ENCODE data around the gene NOXA1.

Gene NOXA1

DNA sequence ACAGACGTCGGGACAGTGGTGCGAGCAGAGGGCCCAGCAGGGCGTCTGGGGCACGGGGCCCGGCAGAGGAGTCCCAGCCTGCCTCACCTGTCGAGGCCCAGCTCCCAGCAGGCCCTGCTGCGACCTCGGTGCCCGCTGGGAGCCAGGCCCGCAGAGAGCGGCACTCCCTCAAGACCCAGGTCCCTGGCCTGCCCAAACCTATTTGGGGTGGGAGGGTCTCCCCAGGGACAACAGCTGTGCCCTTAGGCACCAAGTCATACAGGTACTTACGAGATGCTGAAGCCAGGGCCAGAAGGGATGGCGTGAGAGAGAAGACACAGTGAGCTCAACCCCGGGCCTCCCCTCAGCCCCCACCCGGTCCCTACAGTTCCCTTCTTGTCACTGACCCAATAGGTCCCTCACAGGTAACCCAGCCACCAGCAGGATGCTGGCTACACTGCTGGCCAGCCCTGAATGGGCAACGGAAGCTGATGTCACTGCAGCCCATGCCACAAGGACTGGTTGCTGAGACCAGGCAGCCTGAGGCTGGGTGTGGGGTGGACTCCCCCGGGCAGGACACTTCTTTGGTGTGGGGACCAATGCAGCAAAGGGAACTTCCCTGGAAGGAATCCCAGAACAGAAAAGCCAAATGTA lies 32.3 kb downstream of the NOXA1 start:
- DNase-seq, result no peak

DNA sequence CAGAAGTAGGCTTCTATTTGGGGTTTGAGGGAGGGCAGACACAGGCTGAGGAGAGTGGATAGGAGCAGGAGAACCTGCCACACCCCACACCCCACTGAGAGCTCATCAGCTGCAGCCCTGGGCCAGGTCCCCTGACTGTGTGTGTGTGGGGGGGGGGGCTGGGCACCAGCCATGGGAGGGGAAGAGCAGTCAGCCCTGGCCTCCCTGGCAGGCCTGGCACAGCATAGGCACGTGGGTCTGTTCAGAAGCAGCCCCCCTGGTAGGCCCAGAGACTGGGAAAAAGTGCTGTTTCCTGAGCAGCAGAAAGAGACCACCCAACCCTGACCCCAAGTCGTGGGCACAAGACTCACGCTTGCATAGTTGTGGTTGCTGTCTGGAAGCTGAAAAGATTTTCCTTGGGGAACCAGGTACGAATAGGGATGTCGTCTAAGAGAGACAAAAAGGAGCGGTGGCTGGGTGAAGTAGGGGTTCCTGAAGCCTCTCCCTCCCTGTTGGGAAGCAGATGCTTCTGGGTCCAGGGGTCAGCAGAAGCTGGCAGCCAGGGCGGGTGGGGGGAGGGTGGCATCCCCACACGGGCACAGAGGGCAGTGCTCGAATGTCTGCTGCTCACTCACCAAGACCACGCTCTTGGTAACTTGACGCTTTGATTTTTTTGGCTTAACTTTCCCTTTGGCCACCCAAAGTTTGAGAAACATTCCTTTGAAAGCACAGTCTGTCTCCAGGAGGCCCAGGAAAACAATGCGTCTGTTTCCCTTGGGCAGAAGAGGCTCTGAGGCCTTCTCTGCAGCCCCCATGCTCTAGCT lies 33.1 kb downstream of the NOXA1 start:
- no peak for DNase-seq

DNA sequence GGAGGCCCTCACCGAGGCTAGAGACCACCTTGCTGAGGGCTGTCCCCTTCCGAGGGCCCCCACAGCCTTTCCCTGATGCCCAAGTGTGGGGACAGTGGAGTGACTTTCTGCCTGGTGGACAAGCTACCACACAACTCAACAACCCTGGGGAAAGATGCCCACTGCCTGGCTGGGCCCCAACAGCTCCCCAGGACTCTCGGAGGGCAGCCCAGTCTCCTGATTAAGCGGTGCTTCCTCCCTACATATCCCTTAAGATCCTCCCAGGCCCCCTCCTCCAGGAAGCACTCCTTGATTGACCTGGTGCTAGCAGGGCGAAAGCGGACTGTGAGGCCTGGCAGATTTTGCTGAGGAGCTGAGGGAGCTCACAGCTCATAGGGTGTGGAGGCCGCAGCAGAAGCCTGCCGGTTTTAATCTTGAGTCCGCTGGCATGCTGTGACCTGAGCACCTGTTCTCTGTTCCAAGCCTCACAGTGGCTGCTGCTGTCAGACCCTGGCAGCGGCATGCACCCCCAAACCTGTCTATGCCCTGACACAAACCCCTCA lies 33.7 kb downstream of the NOXA1 start:
- DNase-seq, result no peak

DNA sequence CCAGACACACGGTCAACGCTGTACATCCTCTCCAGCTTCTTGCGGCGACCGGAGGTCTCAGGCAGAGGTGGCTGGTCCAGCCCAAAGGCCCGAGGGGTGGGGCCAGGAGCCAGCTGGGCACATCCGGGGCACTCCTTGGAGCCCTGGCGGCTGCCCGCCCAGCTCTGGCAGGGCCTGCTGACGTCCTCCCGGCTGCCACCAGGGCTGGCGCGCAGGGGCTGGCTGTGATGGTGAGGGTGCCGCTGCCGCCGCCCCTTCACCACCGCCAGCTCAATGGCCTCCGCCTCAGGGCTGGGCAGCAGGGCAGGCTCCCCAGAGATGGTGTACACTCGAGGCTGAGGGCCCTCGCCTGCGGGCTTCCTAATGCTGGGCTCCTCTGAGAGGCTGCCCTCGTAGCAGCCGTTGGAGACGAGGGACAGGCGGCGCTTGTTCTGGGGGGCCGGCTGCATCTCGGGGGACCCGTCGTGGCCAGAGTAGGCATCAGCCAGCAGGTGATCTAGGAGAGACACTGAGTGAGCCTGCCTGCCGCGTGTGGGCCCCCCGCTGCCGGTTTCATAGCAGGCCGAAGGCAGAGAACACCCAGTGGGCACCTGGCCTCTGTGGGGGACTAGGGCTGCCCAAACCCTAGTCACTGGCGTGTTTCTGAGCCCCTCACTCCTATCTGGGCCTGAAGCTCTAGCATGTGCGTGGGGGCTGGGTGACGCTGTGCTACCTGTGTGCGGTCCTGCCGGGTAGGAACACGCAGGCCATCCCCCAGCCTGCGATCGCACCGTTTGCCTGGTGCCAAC lies 34.4 kb downstream of the NOXA1 start:
- DNase-seq, result no peak

DNA sequence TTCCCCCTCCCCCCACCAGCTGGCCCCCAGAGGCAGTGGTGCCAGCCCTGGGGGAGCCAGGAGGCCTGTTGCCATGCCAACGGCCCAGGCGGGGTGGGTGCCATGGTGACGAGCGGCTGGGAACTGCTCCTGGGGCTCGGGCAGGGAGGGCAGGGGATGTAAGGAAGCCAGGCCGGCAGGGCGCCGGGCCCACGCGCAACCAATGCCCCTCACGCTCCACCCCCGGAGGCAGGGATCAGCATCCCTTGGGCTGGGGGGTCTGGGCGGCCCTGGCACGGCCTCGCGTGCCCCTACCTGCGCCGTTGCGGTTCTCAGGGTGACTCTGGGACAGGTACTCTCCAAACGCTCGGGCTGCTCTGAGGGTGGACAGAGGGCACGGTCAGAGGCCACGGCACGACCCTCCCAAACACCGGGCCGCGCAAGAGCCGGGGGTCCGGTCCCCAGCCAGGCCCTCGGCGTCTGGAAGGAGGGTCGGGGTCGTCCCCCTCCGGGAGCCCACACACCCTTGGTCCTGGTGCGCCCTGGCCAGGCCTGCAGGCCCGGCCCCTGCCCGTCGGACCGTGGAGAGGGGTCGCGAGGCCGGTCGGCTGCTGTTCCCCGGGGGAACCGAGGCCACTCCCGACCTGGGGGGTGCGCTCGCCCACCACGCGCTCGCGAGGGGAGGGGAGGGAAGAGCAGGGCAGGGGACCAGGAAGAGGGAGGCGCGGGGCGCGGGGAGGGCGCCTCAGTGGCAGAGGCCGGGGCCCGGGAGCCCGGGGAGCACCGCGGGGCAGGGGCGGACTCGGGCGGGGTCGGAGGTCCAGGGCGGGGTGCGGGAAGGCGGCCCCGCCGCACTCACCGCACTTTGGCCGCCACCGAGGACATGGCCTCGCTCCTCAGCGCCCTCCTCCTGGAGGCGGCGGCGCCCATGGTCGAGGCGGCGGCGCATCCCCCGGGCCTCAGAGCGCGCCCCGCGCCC lies 35.3 kb downstream of the NOXA1 start:
- peak in 1 of 2 experiments; percentile 44 for DNase-seq

DNA sequence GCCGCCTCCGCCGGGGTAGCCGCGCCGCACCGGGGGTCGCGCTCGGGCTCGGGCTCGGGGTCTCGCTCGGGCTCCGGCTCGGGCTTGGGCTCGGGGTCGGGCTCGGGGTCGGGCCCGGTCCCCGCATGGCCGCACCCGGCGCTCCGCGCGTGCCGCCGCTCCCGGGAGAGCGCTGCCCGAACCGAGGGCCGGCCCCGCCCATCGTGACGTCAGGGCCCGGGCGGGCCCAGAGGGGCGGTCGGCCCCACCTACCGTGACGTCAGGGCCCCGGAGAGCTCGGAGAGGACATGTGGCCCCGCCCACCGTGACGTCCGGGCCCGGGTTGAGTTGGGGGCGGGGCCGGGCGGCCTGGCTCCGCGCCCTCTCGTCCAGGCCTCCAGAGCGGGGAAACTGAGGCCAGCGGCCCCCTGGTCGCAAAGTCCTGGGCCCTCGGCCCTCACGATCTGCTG lies 36.0 kb downstream of the NOXA1 start, which contains the start of gene NSMF:
Gene NSMF, minus strand, starts transcription at position 183 of the 449 bp plus-strand sequence. CDS start 232 bp downstream, outside the sequence.
- DNase-seq, result peak in 1 of 2 experiments; percentile 83

DNA sequence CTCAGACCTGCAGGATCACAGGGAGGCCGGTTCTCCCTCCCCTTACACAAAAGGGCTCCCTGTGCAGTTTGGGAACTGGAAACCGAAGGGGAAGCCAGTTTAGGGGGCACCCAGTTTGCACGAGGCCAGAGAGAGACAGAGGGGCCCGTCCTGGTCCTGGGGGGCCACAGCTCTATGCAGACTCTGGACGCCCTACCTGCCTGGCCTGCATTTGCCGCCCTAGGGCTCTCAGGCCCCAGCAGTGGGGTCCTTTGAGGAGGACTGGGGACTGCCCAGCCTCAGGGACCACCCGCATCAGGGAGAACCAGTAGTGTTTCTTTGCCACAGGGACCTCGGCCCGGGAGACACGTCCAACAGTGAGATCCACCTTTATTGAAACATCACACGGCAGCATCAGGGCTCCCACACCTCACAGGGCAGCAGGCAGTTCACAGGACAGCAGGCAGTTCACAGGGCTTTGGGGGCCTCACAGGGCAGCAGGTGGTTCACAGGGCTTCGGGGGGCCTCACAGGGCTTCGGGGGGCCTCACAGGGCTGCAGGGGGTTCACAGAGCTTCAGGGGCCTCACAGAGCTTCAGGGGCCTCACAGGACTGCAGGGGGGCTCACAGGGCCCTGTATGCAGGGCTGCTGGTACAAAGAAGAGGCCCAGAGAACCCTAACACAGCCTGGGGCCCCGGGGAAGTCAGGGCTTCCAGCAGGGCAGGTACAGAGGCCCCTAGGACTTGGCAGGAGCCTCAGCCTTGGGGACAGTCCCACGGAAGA lies 36.6 kb downstream of the NOXA1 start:
- DNase-seq, result no peak

DNA sequence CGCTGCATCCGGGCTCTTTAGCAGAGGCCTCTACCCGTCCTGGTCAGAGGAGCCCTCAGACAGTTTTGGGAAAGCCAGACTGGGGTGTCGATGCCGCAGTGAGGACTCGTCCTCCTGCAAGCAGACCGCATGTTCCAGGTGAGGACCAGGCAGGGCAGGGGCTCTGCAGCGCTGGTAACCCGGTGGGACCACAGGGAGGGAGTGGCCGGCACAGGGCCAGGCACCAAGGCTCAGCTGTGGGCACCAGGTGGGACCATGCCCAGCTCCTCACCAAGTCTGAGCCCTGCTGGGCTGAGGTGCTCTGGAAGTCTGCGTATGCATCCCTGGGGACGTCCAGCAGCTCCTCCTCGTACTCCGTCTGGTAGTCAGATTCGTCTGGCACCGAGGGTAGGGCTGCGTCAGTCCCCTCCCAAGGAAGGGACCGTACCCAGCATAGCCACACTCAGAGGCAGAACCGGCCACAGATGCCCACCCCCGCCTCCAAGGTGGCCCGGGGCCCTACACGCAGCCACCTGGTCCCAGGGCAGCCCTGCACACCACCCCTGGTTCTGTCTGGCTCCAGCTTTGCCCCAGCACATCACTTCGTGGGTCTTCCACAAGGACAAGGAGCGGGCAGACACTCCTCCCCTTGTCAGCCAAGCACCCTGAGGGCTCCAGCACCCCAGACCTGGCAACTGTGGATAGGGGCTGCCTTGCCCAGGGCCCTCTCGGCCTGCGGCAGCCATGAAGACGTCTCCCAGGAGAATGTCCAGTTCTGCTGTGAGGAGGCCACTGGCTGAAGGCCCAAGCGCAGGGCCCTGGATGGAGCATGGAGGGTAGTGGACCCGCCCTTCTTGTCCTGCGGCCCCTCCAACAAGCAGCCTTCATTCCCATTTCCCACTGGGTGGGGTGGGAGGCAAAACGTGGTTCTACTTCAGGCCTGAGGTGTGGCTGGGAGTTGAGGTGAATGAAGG lies 37.4 kb downstream of the NOXA1 start:
- DNase-seq, result no peak

DNA sequence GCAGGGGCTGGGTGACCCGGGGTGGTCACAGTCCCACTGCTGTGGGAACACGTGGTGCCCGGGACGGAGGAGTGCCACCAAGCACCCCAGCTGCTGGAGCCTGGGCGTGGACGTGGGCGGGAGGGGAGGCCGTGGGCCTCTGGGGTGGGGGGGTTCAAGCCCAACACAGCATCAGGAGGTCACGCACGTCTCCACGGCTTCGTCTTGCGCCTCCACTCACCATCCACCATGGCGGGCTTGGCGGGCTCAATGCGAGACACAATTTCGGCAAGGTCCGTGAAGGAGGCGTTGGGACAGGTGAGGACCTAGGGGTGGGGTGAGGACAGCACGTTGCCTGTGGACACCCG lies 38.1 kb downstream of the NOXA1 start:
- DNase-seq, result no peak

DNA sequence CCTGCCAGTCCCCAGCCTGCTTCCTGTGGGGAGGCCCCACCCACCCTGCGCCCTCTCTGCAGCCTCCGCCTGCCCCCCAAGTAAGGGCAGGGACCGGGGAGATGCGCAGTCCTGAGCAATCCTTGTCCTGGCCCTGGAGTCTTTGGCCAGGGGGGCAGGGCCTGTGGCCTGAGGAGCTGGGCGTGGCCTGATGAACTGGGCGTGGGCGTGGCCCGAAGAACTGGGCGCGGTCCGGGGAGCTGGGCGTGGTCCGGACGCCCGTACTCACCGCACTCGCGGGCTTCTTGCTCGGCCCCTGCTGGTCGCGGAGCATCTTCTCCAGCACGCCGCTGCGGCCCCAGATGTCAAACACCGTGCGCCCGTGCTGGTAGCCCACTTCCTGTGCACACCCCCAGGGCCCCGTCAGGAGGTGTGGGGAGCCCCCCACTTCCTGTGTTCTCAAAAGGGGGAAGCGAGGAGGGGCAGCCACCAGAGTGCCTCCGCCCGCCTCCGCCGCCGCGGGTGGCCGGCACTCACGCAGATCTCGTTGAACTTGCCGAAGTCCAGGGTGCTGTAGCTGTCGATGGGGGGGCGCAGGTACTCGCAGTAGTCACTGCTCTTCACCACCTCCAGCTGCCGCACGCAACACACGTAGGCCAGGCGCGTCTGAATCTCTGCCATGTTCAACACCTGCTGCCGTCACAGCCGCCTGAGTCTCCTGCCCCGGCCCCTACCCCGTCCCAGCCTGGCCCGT lies 38.6 kb downstream of the NOXA1 start:
- DNase-seq, result peak in 1 of 2 experiments; percentile 10

DNA sequence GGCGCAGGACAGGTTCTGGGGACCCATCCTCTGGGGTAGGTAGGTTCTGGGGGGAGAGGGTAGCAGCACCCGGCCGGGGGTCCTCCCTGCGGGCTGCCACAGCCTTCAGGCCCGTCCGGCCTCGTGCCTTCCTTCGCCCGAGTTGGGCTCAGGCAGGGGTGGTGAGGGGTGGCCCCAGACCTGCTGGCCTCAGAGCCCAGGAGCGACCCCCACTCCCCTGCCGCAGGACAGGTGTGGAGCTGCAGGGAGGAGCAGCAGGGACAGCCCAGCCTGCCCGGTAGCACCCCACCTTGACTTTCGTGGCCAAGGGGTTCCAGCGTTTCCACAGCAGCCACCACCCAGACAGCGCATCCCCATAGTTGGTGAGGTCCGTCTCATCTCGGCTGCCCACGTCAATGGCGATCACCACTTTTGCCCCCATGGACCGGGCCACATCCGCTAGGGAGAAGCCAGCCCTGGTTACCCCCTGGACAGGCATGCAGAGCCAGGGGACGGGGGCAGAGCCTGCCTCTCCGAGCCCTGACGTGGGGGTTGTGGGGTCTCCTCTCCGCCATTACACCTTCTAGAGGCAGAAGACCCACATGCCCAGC lies 39.3 kb downstream of the NOXA1 start:
- no peak for DNase-seq

DNA sequence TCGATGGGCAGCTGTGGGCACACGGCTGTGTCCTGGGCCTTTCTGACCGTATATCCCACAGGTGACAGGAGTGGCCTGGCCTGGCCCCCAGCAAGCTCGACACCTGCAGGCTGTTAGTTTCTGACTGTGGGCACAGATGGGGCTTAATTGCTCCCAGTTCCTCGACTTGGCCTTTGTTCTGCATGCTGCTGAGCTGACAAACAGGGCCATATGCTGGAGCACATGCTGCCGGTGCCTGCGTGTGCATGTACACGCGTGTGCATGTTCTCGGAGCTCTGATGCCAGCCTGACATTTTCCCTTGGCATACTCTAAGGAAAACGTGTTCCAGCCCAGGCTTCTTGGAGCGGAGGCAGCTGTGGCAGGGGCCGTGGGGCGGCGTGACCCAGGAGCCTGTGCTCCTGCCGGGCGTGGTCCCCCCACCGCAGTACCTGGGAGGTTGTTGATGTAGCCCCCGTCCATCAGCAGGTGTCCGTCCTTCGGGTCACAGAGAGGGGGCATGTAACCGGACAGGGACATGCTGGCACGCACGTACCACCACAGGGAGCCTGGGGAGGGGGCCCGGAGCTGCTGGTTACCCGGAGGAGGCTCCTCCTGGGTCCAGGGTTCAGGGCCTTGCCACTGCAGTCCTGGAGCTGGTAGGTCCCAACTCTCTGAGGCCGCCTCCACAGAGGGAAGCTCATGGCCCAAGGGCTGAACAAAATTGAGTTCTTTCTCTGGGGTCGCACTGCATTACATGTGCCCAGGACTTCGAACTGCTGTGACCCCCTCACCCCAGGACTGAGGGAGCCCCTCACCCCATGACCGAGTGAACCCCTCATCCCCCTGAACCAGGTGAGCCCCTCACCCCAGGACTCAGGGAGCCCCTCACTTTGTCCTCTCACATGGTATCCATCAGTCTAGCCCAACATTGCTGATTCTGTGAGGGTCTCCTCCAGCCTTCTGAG lies 40.1 kb downstream of the NOXA1 start:
- no peak for DNase-seq

DNA sequence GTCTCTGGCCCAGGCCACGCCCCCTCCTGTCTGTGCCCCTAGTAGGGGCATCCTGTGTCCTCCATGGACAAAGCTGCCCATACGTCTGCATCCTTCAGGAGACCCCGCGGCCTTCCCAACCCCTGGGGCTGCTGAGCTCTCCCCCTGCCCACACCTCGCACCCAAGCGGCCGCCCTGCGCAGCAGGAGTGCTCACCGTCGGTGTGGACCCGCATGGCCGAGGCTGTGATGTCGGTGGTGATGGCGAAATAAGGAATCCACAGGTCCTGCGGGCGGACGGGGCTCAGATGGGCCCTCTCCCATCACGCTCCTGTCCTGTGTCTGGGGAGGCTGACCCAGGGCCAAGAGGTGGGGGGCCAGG lies 40.7 kb downstream of the NOXA1 start:
- no peak for DNase-seq

DNA sequence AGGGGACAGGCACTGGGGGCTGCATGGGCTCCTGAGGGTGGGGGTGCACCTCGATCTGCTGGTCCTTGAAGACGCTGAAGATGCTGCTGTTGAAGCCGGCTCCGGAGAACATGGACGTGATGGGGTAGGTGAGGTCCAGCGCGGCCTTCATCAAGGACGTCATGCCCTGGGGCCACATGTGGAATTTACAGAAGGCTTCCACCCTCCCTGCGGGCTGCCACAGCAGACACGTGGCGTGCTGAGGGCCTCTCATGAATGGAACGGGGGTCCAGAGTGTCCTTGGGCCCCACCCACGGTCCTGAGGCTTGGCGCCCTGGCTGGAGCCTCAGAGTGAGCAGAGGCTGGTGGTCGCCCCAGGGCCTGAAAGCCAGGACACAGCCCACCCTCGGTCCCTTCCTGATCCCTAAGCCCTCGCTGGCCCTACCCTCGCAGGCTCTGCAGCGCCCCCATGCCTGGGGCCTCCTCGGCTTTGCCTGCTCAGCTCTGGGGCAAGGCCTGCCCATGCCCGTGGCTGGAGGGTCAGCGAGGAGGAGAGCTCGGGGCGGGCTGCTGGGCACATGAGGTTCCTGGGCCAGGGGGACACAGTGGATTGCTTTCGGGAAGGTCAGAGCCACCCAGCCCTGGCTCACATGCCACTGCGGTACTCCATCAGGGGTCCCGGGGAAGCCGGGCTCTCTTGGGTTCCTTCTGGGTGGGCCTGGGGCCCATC lies 41.3 kb downstream of the NOXA1 start:
- DNase-seq, result no peak

DNA sequence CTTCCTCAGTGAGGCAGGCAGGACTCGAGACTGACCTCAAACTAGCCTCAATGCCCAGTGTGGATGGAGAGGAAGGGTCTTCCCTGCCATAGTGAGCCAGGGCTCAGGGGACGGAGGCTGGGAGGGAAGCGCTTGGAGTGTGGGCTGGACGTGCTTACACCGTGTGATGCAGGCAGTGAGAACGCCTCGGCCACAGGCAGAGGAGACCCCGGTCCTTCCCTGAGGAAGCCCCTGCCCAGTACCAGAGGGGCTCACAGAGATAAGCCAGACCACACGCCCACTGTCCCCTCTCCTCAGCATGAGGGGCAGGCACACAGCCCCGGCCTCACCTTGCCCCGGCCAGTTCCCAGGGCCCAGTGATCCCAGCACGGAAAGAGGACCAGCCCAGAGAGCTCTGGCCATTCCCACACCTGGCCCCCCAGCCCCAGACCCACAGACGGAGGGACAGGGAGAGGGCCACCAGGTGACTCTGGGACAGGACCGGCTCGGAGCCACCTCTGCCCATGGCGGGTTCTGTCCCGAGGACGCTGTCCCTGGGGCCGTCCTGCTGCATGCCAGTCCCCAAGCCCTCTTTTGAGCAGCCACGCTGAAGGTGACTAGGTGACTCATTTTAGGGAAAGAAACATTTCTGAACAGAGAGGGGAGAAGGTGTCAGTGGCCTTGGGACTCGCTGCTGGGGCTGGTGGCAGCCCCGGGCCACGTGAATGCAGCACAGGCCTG lies 42.0 kb downstream of the NOXA1 start:
- no peak for DNase-seq

DNA sequence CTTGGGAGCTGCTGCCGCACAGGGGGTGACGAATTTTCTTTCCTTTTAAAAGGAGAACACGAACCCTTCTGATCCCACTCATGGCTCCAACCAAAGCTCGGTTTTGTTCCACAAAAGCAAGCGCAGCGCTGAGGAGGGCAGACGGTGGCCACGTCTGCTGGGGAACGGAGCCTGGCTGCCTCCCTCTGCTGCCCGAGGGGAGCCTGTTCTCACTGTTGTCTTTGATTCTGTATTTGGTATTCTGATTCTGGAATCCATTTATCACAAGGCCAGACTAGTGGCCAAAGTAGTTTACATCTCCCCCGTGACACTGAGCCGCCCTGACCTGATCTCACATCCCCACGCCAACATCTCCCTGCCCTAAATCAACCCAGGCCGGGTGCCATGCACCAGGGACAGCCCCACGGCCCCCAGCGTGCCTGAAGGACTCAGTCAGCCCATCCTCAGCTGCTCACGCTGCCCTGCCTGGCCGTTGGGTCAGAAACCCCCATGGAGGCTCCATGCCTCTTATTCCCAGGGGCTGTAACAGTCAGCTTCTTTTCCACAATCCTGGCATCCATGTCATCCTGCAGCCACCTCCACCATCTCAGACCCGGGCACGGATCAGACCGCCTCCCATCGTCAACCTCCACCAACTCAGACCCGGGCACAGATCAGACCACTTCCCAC lies 42.7 kb downstream of the NOXA1 start:
- DNase-seq, result no peak
